ENCODE data around the gene HBG2.

The HBG2 gene

DNA sequence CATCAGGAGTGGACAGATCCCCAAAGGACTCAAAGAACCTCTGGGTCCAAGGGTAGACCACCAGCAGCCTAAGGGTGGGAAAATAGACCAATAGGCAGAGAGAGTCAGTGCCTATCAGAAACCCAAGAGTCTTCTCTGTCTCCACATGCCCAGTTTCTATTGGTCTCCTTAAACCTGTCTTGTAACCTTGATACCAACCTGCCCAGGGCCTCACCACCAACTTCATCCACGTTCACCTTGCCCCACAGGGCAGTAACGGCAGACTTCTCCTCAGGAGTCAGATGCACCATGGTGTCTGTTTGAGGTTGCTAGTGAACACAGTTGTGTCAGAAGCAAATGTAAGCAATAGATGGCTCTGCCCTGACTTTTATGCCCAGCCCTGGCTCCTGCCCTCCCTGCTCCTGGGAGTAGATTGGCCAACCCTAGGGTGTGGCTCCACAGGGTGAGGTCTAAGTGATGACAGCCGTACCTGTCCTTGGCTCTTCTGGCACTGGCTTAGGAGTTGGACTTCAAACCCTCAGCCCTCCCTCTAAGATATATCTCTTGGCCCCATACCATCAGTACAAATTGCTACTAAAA lies 27.8 kb downstream of the HBG2 start, which contains the start of gene HBB:
HBB (minus strand) TSS at position 340 of the 579 bp plus-strand sequence; CDS start at position 290, 50 bp downstream.
- DNase-seq = no peak

DNA sequence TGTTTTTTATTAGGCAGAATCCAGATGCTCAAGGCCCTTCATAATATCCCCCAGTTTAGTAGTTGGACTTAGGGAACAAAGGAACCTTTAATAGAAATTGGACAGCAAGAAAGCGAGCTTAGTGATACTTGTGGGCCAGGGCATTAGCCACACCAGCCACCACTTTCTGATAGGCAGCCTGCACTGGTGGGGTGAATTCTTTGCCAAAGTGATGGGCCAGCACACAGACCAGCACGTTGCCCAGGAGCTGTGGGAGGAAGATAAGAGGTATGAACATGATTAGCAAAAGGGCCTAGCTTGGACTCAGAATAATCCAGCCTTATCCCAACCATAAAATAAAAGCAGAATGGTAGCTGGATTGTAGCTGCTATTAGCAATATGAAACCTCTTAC lies 29.1 kb downstream of the HBG2 start:
- no peak for DNase-seq

DNA sequence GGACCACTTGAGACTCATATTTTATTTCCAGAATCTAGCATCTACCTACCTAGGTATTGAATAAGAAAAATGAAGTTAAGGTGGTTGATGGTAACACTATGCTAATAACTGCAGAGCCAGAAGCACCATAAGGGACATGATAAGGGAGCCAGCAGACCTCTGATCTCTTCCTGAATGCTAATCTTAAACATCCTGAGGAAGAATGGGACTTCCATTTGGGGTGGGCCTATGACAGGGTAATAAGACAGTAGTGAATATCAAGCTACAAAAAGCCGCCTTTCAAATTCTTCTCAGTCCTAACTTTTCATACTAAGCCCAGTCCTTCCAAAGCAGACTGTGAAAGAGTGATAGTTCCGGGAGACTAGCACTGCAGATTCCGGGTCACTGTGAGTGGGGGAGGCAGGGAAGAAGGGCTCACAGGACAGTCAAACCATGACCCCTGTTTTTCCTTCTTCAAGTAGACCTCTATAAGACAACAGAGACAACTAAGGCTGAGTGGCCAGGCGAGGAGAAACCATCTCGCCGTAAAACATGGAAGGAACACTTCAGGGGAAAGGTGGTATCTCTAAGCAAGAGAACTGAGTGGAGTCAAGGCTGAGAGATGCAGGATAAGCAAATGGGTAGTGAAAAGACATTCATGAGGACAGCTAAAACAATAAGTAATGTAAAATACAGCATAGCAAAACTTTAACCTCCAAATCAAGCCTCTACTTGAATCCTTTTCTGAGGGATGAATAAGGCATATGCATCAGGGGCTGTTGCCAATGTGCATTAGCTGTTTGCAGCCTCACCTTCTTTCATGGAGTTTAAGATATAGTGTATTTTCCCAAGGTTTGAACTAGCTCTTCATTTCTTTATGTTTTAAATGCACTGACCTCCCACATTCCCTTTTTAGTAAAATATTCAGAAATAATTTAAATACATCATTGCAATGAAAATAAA lies 29.8 kb downstream of the HBG2 start:
- DNase-seq = no peak

DNA sequence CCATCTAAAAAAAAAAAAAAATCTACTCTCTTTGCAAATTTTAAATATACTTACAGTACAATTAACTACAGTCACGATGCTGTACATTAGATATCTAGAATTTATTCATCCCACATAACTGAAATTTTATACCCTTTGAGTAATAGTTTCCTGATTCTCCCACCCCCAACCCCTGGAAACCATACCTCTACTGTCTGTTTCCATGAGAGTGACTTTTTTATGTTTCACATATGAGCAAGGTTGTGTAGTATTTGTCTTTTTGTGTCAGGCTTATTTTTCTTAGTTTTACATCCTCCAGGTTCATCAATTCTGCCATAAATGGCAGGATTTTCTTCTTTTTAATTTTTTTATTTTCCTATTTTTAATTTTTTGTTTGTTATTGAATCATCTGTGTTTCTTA lies 30.9 kb downstream of the HBG2 start:
- DNase-seq = peak; percentile 5

DNA sequence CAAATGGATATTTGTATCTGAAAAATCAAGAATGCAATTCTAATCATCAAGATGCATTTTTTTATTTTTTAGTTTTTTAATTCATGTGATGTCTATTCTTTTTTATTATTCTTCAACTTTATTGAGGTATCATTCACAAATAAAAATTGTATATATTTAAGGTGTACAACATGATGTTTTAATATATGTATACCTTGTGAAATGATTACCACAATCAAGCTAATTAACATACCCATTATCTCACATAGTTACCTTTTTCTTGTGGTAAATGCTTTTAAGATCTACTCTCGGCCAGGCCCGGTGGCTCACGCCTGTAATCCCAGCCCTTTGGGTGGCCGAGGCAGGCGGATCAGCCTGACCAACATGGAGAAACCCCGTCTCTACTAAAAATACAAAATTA lies 31.4 kb downstream of the HBG2 start:
- no peak for DNase-seq

DNA sequence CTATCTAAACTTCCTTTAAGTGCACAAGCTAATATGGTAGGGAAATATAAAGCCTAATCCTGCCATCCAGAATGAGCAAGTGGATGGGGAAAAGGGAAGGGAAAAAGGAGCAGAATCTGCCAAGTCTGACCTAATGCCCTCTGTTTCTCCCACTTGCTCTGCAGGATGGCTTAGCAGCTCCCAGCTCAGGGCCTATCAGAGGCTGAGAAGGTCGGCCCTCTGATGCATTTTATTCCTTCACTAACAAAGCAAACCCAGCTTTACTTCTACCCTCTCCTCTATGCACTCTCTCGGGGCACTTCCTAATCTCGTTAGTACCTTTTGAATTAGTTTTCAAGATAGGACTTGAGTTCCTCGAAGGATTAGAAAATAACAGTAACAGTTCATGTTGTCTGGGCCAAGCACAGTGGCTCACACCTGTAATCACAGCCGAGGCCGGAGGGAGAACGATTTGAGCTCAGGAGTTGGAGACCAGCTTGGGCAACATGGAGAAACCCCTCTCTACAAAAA lies 44.1 kb downstream of the HBG2 start:
- no peak for DNase-seq

DNA sequence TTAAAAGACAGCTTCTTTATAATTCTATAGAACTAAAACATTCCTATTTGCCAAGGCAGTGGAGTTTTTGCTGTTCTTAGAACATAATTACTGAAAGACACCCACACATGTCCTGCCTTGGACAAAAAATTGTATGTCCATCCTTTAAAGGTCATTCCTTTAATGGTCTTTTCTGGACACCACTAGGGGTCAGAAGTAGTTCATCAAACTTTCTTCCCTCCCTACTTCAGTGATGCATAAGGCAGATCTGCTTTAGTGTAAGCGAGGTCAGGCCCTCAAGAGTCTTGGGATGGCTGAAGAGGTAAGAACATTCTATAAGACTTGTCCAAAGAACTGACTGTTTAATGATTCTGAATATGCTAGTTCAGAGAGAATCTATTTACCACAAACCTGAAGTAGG lies 49.8 kb downstream of the HBG2 start:
- peak; percentile 55 for DNase-seq

DNA sequence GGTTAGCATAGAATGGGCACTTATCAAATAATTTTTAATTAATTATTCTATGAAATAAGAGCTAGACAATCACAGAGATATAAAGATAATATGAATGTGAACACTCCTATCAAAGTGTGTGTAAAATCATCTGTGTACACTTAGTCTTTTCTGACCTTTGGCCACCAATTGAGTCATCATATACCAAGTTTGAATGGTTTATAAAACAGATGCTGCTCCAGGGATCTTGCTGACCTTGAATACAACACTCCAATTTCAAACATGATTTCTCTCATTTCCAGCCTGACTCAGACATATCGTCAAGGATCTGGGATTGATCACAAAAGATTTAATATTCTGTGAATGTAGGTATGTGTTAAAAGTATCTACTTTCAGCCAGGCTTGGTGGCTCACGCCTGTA lies 51.2 kb downstream of the HBG2 start:
- DNase-seq = no peak

All from fibroblast of skin of right biceps (primary cell).